Suppressor macrophage (primary cell): ENCODE data around the gene HOXC9.

ENCODE experiments used
- DNase-seq, 4 experiments: peaks; one replicate each; pipeline ENCODE4 v3.0.0-alpha.2; 2020 to 2022

HOXC9 gene

DNA sequence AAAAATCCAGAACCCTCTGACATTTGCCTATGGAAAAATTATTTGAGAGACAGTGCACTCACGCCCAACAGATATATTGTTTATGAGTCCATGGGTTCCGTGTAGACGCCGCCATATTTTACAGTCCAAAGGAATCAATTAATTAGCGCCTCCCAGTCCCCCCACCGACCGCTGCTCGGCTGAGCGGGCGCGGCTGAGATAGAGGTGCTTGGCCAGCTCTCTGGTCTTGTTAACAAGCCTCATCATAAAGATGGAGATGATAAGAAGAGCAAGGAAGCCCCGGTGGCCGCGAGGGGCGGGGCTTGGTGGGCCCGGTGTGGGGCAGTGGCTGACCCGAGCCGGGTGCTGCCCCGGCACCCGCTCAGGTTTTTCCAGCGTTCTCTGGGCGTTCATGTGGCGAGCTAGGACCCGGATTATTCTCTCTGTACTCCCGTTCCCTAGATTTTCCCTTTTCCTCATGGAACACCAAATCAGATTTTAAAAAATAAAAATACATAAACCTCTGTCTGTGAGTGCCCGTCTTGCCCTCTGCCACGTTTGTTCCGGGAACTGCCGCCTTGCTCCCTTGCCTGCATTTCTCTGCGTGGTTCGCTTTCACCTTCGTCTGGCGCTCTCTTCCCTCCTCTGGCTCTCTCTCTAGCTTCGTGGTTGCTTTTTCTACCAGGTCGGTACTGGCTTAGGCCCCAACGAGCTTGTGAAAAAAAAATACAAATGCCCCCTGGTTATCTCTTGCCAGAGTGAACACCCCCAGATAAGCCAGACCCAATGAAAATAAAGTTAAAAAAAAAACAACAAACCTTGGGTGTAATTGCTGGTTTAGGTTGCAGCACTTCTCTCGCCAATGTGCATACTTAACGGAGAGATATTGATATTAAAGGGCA is 36.3 kb upstream of the HOXC9 start:
- no peak for DNase-seq

- no peak for DNase-seq
Measured at GRCh38 chr12:53964315-53964713, 35.6 kb upstream of the HOXC9 start.

GRCh38 chr12:53965281-53966084 is 34.5 kb upstream of the HOXC9 start:
- DNase-seq, result no peak

DNA sequence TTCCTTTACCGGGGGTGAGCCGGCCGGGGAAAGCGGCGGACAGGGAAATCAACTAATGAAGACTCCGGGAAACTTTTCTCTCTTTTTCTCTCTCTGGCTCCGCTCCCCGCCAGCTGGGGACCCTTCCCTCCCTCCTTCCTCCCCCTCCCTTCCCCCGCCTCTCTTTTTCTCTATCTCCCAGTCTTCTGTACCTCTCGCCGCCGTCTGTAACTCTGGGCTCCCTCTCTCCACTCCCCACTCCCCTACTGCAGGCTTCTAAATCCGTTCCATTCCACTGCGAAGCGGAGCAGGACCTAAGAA is 33.9 kb upstream of the HOXC9 start:
- no peak for DNase-seq

- DNase-seq, result no peak
Measured at GRCh38 chr12:53966385-53967133, 33.4 kb upstream of the HOXC9 start.

- DNase-seq, result no peak
Measured at GRCh38 chr12:53967421-53967925, 32.5 kb upstream of the HOXC9 start.

GRCh38 chr12:53968214-53969127 is 31.5 kb upstream of the HOXC9 start:
- DNase-seq, result no peak

DNA sequence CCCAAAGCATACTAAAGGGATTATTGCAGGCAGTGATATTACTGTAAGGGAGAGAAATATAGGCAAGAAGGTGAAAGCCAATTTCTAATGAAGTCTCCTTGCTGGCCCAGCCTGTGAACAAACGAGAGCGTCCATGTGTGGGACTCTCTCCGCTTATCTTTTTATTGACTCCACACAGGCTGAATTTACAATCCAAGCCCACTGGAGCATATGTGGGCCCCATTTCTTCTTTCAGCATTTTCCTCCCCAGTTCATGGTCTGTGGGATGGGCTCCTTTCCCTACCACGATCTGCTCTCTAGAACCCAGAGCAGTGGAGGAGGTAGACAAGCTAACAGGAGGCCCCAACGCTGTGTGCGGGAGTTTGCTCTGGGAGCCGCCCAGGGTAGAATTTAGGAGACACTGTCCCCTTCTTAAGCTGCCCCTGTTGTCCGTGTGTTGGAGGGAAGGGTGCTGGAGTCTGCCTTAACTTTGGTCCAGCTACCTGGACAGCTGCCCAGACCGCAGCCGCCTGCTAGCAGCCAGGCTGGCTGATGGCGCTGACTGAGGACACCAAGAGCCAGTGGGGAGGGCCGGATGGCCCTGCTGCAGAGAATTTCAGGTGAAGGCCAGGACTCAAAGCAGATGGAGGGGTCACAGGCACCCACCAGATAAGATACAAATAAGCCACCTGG is 30.2 kb upstream of the HOXC9 start:
- no peak for DNase-seq

DNA sequence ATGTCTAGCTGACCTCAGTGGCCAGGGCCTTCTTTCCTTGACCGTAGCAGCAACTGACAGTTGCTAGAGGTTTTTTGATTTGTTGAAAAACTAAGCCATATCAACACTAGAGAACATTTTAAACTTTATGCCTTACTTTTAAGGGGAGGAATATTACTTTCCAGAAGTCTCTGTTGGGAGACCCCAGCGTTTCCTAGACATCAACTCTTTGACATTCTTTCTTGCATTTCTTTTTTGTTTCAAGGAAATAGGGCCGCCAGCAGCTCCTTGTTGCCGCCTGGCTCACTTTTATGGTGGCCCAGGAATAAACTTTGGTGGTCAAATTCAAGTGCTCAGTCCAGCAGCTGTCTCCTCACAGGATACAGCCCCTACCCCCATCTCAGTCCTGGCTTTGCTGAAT is 29.5 kb upstream of the HOXC9 start:
- no peak for DNase-seq

DNA sequence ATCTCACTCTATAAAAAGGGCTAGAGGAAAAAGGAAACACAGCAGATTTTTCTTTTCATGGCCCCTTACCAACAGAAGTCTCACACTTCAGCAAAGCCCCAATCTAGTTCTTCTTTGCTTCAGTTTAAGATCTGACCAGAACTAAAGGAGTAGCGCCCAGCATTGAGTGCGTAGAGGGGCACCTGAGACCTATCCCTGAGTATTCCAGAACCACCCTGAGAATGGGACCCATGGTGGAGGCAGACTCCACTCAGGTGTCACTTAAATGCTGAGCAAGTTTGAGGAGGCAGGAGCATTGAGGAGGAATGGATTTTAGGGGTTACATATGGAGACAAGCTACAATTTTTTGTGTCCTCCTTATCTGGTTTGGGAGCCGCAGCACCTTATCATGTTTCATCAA is 28.8 kb upstream of the HOXC9 start:
- no peak for DNase-seq

DNA sequence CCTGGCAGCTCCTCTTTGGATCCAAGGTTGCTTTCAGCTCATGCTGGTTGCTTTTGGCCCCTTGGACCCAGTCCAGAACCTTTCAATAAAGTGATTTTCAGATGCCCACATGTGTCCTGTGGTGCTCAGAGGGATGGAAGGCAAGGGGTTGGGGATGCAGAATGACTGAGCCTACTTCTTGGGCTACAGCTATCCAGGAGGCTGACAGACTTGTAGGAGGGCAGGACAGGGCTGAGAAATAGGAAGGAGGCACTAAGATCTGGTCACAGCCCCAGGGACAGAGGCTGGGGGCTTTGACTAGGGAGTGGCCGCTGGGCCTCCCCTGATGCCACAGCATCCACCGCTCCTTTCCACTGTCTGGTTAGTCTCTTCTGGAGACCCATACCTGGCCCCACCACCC is 28.3 kb upstream of the HOXC9 start:
- no peak for DNase-seq

GRCh38 chr12:53972152-53972702 is 27.7 kb upstream of the HOXC9 start:
- DNase-seq, result no peak

GRCh38 chr12:53972722-53973235 is 27.2 kb upstream of the HOXC9 start, which contains the start of gene HOXC11:
Gene HOXC11 (plus strand): TSS chr12:53973126. CDS start chr12:53973242, 116 bp downstream.
- DNase-seq, result no peak

- no peak for DNase-seq
Measured at GRCh38 chr12:53973236-53974042, 26.5 kb upstream of the HOXC9 start.

DNA sequence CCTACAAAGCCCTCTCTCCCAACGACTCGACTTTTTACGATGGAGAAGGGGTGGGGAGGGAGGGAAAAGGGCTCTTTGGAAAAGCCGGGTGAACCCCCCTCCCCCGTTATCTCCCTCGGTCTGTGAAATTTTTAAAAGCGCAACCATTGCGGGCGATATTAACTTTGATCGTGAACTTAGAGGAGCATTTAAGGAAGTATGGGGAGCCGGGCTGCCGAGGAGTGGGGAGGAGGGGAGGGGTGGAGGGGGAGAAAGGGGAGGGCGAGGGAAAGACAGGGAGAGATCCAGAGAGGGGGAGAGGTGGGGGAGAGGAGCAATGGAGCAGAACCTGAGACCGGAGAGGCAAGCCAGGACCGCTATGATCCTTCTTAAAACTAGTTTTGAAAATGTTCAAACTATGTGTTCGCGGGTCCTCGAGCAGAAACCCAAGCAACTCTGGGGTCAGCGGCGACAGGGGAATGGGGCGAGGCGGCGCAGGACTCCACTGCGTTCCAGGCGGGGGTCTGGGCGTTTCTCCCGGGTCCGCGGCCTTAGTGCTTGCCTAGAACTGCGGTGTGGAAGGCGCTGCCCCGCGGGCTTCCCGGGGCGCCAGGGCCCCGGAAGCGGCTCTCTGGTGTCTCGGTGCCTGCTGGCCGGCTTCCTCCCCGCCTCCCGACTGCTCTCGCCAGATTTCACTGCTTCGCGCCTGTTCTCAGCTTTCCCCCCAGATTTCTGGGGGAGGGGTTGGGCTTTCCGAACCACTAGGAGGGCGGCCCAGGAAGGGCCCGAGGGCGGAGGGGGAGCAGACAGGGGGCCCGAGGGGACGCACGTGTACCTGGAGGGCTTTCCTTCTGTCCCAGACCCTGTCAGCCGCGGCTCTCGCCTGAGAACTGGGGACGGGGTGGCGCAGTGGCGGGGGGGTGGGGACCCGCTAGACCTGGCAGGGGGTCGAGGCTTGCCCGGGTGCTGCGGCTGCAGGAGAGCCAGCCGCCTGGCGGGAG is 25.6 kb upstream of the HOXC9 start, which contains the start of gene HOTAIR:
TSS of gene HOTAIR (minus strand) at position 871 of the 980 bp plus-strand sequence.
- DNase-seq, result peak; percentile 17 to 62 (median 38)

DNA sequence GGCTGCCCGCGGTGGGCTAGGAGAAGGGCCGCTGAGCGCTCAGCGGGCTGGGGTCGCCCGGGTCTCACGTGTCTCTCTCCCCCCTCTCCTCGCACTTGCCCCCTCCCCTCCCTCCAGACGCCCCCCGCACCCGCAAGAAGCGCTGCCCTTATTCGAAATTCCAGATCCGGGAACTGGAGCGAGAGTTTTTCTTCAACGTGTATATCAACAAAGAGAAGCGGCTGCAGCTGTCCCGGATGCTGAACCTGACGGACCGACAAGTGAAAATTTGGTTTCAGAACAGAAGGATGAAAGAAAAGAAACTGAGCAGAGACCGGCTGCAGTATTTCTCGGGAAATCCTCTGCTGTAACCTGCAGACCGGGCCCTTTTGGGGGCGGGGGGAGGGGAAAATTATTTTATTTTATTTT is 24.9 kb upstream of the HOXC9 start:
- no peak for DNase-seq

- no peak for DNase-seq
Measured at GRCh38 chr12:53975479-53976152, 24.3 kb upstream of the HOXC9 start.
